GM12878 (cell line): ENCODE data around the gene PTAFR. TPM values are rescaled to one million over a fixed set of nuclear protein-coding genes. Genes with fewer than 3 reads are reported as not detected.

Experiments used
- BMI1 ChIP-seq: fragments of 450-650 bp; IDR thresholded peaks from 2 replicates; pipeline ENCODE4 v1.6.1; 2016; ENCODE audit warnings: mild to moderate bottlenecking, moderate library complexity, borderline replicate concordance
- CHD1 ChIP-seq: IDR thresholded peaks from 2 replicates; pipeline ENCODE4 v1.6.1; 2012; ENCODE audit warnings: low read depth, low read length, improper control_type of control experiment
- EZH2 ChIP-seq: IDR thresholded peaks from 2 replicates; pipeline ENCODE4 v1.6.1; 2012; ENCODE audit warnings: low read depth, mild to moderate bottlenecking, control low read depth, inconsistent platforms, low read length, borderline replicate concordance; ENCODE audit not compliant: control insufficient read depth
- FOXM1 ChIP-seq: IDR thresholded peaks from 2 replicates; pipeline ENCODE4 v1.6.1; 2012; ENCODE audit warnings: low read depth, mild to moderate bottlenecking, inconsistent platforms, low read length, moderate library complexity
- GABPA ChIP-seq: IDR thresholded peaks from 2 replicates; pipeline ENCODE4 v1.6.1; 2014; ENCODE audit warnings: antibody characterized with exemption, low read depth, mild to moderate bottlenecking, inconsistent platforms
- PAX5 ChIP-seq: IDR thresholded peaks from 2 replicates; pipeline ENCODE4 v1.6.1; 2011; ENCODE audit warnings: low read depth, low read length, borderline replicate concordance
- PML ChIP-seq: IDR thresholded peaks from 2 replicates; pipeline ENCODE4 v1.6.1; 2012; ENCODE audit warnings: low read length, inconsistent platforms
- RAD21 ChIP-seq: IDR thresholded peaks from 2 replicates; pipeline ENCODE4 v1.6.1; 2011; ENCODE audit warnings: mild to moderate bottlenecking, low read depth, low read length, moderate library complexity; ENCODE audit not compliant: insufficient read depth
- RELA ChIP-seq: fragments of 450-650 bp; IDR thresholded peaks from 2 replicates; pipeline ENCODE4 v1.8.0; 2014; ENCODE audit warnings: borderline replicate concordance; ENCODE audit not compliant: partially characterized antibody
- SMAD5 ChIP-seq: IDR thresholded peaks from 2 replicates; pipeline ENCODE4 v1.6.1; 2016; ENCODE audit warnings: antibody characterized with exemption, low read depth
- TCF7 ChIP-seq: IDR thresholded peaks from 2 replicates; pipeline ENCODE4 v1.6.1; 2014; ENCODE audit warnings: antibody characterized with exemption, borderline replicate concordance
- ZBTB40 ChIP-seq: fragments of 450-650 bp; IDR thresholded peaks from 2 replicates; pipeline ENCODE4 v1.6.1; 2016; ENCODE audit warnings: mild to moderate bottlenecking, moderate library complexity, borderline replicate concordance
- ZNF24 ChIP-seq: fragments of 450-650 bp; IDR thresholded peaks from 2 replicates; pipeline ENCODE4 v1.6.1; 2017; ENCODE audit warnings: antibody characterized with exemption, mild to moderate bottlenecking
- ZNF592 ChIP-seq: fragments of 450-650 bp; IDR thresholded peaks from 2 replicates; pipeline ENCODE4 v1.6.1; 2017; ENCODE audit warnings: mild to moderate bottlenecking, moderate library complexity
- ZZZ3 ChIP-seq: IDR thresholded peaks from 2 replicates; pipeline ENCODE4 v1.6.1; 2011; ENCODE audit warnings: low read depth; ENCODE audit not compliant: control insufficient read depth, insufficient read length
- polyA plus RNA-seq, 11 experiments: library from polyadenylated mRNA; depleted of rRNA in 4 of 11; unstranded in 6 of 11; stranded (reverse) in 5 of 11; fragments of >200 nt; fragmentation: Nextera tagmentation in 4 of 11; fragmentation: Illumina TruSeq in 1 of 11; extraction: Ambion mirVana in 4 of 11; extraction: Trizol in 1 of 11; gene quantifications; 1 replicate in 1 of 11; 2 replicates in 10 of 11; pipeline versions ENCODE4 v1.2.1 to v1.2.3, GENCODE V29; 2011 to 2016; ENCODE audit warnings: inconsistent platforms in 2 of 11, missing spikeins in 2 of 11, low read depth in 1 of 11
- total RNA-seq, 4 experiments: library from RNA; depleted of rRNA in 3 of 4; stranded (reverse); fragments of >200 nt in 3 of 4; fragmentation: Illumina TruSeq in 1 of 4; extraction: Trizol in 1 of 4; gene quantifications; 2 replicates each; pipeline versions ENCODE4 v1.2.1 to v1.2.3, GENCODE V29; 2013 to 2021
- TF ChIP-seq, protein P1 (sequence below): fragments of 150-350 bp; IDR thresholded peaks from 2 replicates; pipeline ENCODE4 v1.6.1; 2014; ENCODE audit warnings: mild to moderate bottlenecking, low read depth, low read length
- TF ChIP-seq, protein P2 (sequence below): fragments of 450-650 bp; IDR thresholded peaks from 2 replicates; pipeline ENCODE4 v1.6.1; 2017; ENCODE audit warnings: mild to moderate bottlenecking, low read depth, inconsistent platforms; ENCODE audit not compliant: poor library complexity, severe bottlenecking

PTAFR gene
- total and polyA plus RNA-seq, 10 of the 15 experiments (the other 5 are each of a cell fraction or from before 2014, with no cell fraction given): 17.5 to 251 (median 27.7) TPM

DNA sequence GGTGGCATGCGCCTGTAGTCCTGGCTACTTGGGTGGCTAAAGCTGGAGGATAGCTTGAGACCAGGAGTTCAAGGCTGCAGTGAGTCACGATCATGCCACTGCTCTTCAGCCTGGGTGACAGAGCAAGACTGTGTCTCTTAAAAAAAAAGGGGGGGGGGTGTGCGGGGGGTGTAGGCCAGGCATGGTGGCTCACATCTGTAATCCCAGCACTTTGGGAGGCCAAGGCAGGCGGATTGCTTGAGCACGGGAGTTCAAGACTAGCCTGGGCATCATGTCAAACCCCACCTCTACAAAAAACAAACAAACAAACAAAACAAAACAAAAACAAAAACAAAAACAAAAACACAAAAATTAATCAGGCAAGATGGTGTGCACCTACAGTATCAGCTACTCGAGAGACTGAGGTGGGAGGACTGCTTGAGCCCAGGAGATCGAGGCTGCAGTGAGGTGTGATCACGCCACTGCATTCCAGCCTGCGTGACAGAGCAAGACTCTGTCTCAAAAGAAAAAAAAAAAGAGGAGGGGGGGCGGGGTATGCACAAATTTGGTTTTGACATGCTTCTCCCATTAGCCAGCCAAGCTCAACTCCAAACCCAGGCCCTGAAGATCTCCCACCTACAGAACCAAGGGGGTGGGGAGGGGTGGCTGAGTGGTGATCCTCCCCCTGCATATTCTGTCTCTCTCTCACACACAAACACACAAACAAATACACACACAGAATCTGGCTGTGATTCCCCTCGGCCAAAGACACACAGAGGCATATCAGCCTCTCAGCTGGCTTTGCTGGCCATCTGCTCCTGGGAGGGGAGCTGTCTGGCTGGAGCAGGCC lies 3.1 kb downstream of the PTAFR start (continued):
- TF ChIP-seq ZBTB40 (no peak), ZNF24 (no peak), SMAD5 (no peak), BMI1 (no peak), PAX5 (no peak), RELA (no peak), TCF7 (no peak), PML (no peak), CHD1 (no peak), GABPA (no peak), ZZZ3 (no peak), ZNF592 (no peak), EZH2 (no peak), FOXM1 (no peak), RAD21 (no peak)
- TF ChIP-seq, protein P1, sequence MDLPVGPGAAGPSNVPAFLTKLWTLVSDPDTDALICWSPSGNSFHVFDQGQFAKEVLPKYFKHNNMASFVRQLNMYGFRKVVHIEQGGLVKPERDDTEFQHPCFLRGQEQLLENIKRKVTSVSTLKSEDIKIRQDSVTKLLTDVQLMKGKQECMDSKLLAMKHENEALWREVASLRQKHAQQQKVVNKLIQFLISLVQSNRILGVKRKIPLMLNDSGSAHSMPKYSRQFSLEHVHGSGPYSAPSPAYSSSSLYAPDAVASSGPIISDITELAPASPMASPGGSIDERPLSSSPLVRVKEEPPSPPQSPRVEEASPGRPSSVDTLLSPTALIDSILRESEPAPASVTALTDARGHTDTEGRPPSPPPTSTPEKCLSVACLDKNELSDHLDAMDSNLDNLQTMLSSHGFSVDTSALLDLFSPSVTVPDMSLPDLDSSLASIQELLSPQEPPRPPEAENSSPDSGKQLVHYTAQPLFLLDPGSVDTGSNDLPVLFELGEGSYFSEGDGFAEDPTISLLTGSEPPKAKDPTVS: no peak
- TF ChIP-seq, protein P2, sequence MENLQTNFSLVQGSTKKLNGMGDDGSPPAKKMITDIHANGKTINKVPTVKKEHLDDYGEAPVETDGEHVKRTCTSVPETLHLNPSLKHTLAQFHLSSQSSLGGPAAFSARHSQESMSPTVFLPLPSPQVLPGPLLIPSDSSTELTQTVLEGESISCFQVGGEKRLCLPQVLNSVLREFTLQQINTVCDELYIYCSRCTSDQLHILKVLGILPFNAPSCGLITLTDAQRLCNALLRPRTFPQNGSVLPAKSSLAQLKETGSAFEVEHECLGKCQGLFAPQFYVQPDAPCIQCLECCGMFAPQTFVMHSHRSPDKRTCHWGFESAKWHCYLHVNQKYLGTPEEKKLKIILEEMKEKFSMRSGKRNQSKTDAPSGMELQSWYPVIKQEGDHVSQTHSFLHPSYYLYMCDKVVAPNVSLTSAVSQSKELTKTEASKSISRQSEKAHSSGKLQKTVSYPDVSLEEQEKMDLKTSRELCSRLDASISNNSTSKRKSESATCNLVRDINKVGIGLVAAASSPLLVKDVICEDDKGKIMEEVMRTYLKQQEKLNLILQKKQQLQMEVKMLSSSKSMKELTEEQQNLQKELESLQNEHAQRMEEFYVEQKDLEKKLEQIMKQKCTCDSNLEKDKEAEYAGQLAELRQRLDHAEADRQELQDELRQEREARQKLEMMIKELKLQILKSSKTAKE: no peak
